ENCODE results near the gene THAP4. TPM values are rescaled to one million over a fixed set of nuclear protein-coding genes. Genes with fewer than 3 reads are reported as not detected.
"Not testable (repeated sequence)": the region's sequence is repeated elsewhere in the genome, so short reads cannot be mapped to it uniquely, and the experiment has no call there.

Gene THAP4
- total RNA-seq, 1 donor from 2014 or later: 50.1 TPM

GRCh38 chr2:241571821-241572620, 64.9 kb downstream of the THAP4 start:
- Mint-ChIP-seq H3K27me3 (ENCODE audit: low read depth) (peaks cover 2% of the 10 kb centered on the region), H3K4me1 (peaks cover 3% of the 10 kb centered on the region), H3K4me3 (no peak overlapping the region), H3K9me3 (no peaks in the 10 kb centered on the region), H3K27ac (no peak overlapping the region), H3K36me3 (peaks cover 18% of the 10 kb centered on the region)
- no peak for TF ChIP-seq CTCF (IDR thresholded peaks at IDR 0.05; ENCODE audit: unreplicated experiment)
- DNase-seq (ENCODE audit: low spot score in 2 of 2, unreplicated experiment in 2 of 2): no peak

GRCh38 chr2:241570961-241571581, 65.9 kb downstream of the THAP4 start:
- Mint-ChIP-seq H3K36me3 (peaks cover 18% of the 10 kb centered on the region), H3K27me3 (ENCODE audit: low read depth) (peaks cover 2% of the 10 kb centered on the region), H3K27ac (no peak overlapping the region), H3K4me1 (peaks cover 3% of the 10 kb centered on the region), H3K9me3 (no peaks in the 10 kb centered on the region), H3K4me3 (no peak overlapping the region)
- TF ChIP-seq CTCF (IDR thresholded peaks at IDR 0.05; ENCODE audit: unreplicated experiment): no peak
- DNase-seq (ENCODE audit: low spot score in 2 of 2, unreplicated experiment in 2 of 2): no peak

GRCh38 chr2:241569831-241570281, 67.1 kb downstream of the THAP4 start:
- Mint-ChIP-seq H3K4me3 (no peak overlapping the region), H3K4me1 (peaks cover 9% of the 10 kb centered on the region), H3K27me3 (ENCODE audit: low read depth) (peaks cover 2% of the 10 kb centered on the region), H3K9me3 (no peaks in the 10 kb centered on the region), H3K27ac (no peak overlapping the region), H3K36me3 (peaks cover 18% of the 10 kb centered on the region)
- TF ChIP-seq CTCF (IDR thresholded peaks at IDR 0.05; ENCODE audit: unreplicated experiment): no peak
- DNase-seq (ENCODE audit: low spot score in 2 of 2, unreplicated experiment in 2 of 2): no peak

- no peak for DNase-seq (ENCODE audit: low spot score in 2 of 2, unreplicated experiment in 2 of 2)
- H3K4me1 Mint-ChIP-seq: peaks cover 14% of the 10 kb centered on the region
- peak overlapping the region; percentile 34 for H3K27ac Mint-ChIP-seq
- H3K36me3 Mint-ChIP-seq: peaks cover 18% of the 10 kb centered on the region
- no peaks in the 10 kb centered on the region for H3K9me3 Mint-ChIP-seq
- no peak for TF ChIP-seq CTCF (IDR thresholded peaks at IDR 0.05; ENCODE audit: unreplicated experiment)
- H3K27me3 Mint-ChIP-seq (ENCODE audit: low read depth): peaks cover 2% of the 10 kb centered on the region
- no peak overlapping the region for H3K4me3 Mint-ChIP-seq
Measured at GRCh38 chr2:241568726-241569125, 68.2 kb downstream of the THAP4 start.

GRCh38 chr2:241567776-241568175, 69.2 kb downstream of the THAP4 start:
- no peak for DNase-seq (ENCODE audit: low spot score in 2 of 2, unreplicated experiment in 2 of 2)
- Mint-ChIP-seq H3K36me3 (peaks cover 15% of the 10 kb centered on the region), H3K4me3 (no peak overlapping the region), H3K27me3 (ENCODE audit: low read depth) (peaks cover 2% of the 10 kb centered on the region), H3K27ac (no peak overlapping the region), H3K9me3 (no peaks in the 10 kb centered on the region), H3K4me1 (peaks cover 22% of the 10 kb centered on the region)
- no peak for TF ChIP-seq CTCF (IDR thresholded peaks at IDR 0.05; ENCODE audit: unreplicated experiment)

- DNase-seq (ENCODE audit: low spot score in 2 of 2, unreplicated experiment in 2 of 2); H3K9me3 Mint-ChIP-seq; H3K27ac Mint-ChIP-seq; H3K27me3 Mint-ChIP-seq (ENCODE audit: low read depth); H3K4me3 Mint-ChIP-seq: not testable (repeated sequence)
- peaks cover 22% of the 10 kb centered on the region for H3K4me1 Mint-ChIP-seq
- peaks cover 14% of the 10 kb centered on the region for H3K36me3 Mint-ChIP-seq
Measured at GRCh38 chr2:241567266-241567665, 69.7 kb downstream of the THAP4 start.
